Left cardiac atrium (tissue), 4 donors: ENCODE data around the gene HRH1. TPM values are rescaled to one million over a fixed set of nuclear protein-coding genes. Genes with fewer than 3 reads are reported as not detected.
A peak's percentile ranks its signal among the peaks of the same experiment; 100 is the strongest.

Experiments
- ATAC-seq, 2 donors: fragments of 200-7000 bp; cut with Tn5 transposase; one replicate each; pipeline ENCODE4 v1.9.1; 2020; ENCODE audit warnings: mild to moderate bottlenecking in 2 of 2, moderate library complexity in 2 of 2
- DNase-seq: peaks from one replicate; pipeline ENCODE4 v3.0.0-alpha.2; 2020
- intact Hi-C, 2 donors: fragments of 100-400 bp; cut with DNase I; formaldehyde crosslinking; loops; one replicate each; pipeline versions ENCODE4 v1.14.1 to v1.15.1; 2022 to 2023
- total RNA-seq, 2 donors: library from RNA; stranded (reverse); fragmentation: NEBNext Ultra II Directional; extraction: Animal tissue kit (Norgen Biotek cat#: 25700); gene quantifications; one replicate each; pipeline ENCODE4 v1.2.1, GENCODE V29; 2021
- donor health status: DM: no; HTN: yes; CAD: no.
- donor health status: DM: no; HTN: yes; CAD: no; lungs with severe emphysema.
- donor health status: DM: yes; HTN: yes; CAD: no.
- donor health status: Dilated cardiomyopathy.

The HRH1 gene
- total RNA-seq, 2 donors from 2014 or later, result 3.0 to 3.5 TPM

GRCh38 chr3:11224870-11225229, 70.6 kb downstream of the HRH1 start:
- no peak for ATAC-seq
- intact Hi-C loops, result no loop called here
- no peak for DNase-seq

GRCh38 chr3:11226042-11226370, 71.7 kb downstream of the HRH1 start:
- intact Hi-C loops, result no loop called here
- no peak for DNase-seq
- ATAC-seq, result no peak

- DNase-seq (no peak), ATAC-seq (no peak)
- intact Hi-C loops, result no loop called here
Measured at GRCh38 chr3:11228041-11228440, 73.7 kb downstream of the HRH1 start.

GRCh38 chr3:11230125-11230524, 75.8 kb downstream of the HRH1 start:
- no peak for DNase-seq
- intact Hi-C loops, result no loop called here
- ATAC-seq, result peak in 1 of 2 donors; percentile 51

- no peak for ATAC-seq
- no peak for DNase-seq
- intact Hi-C loops, result no loop called here
Measured at GRCh38 chr3:11230832-11231231, 76.5 kb downstream of the HRH1 start.

GRCh38 chr3:11235385-11235784, 81.1 kb downstream of the HRH1 start:
- intact Hi-C loops, result no loop called here
- no peak for DNase-seq
- no peak for ATAC-seq

GRCh38 chr3:11236588-11237461, 82.5 kb downstream of the HRH1 start:
- DNase-seq, result peak; percentile 58
- intact Hi-C loops, result loop anchor here in 1 of 2 donors (2.0 kb wide), 1 partner anchor 98 kb away; no protein-coding TSS in a partner anchor
- ATAC-seq, result peak in 1 of 2 donors; percentile 38

- intact Hi-C loops, result no loop called here
- peak; percentile 19 to 87 for ATAC-seq
- DNase-seq, result no peak
Measured at GRCh38 chr3:11238060-11238459, 83.8 kb downstream of the HRH1 start.

- DNase-seq, result no peak
- ATAC-seq, result peak in 1 of 2 donors; percentile 10
- intact Hi-C loops, result no loop called here
Measured at GRCh38 chr3:11238880-11239279, 84.6 kb downstream of the HRH1 start.

- no peak for DNase-seq
- intact Hi-C loops, result loop anchor here in 1 of 2 donors (10.0 kb wide), 1 partner anchor 75 kb away; no protein-coding TSS in a partner anchor
- no peak for ATAC-seq
Measured at GRCh38 chr3:11239796-11240195, 85.5 kb downstream of the HRH1 start.

- intact Hi-C loops, result loop anchor here in 1 of 2 donors (10.0 kb wide), 1 partner anchor 74 kb away; no protein-coding TSS in a partner anchor
- no peak for DNase-seq
- ATAC-seq, result no peak
Measured at GRCh38 chr3:11240496-11240895, 86.2 kb downstream of the HRH1 start.

GRCh38 chr3:11244121-11244677, 89.9 kb downstream of the HRH1 start:
- DNase-seq, result no peak
- no peak for ATAC-seq
- intact Hi-C loops, result loop anchor here in 1 of 2 donors (10.0 kb wide), 1 partner anchor 71 kb away; no protein-coding TSS in a partner anchor

GRCh38 chr3:11245276-11245675, 91.0 kb downstream of the HRH1 start:
- no peak for ATAC-seq
- intact Hi-C loops, result loop anchor here in 1 of 2 donors (10.0 kb wide), 1 partner anchor 70 kb away; no protein-coding TSS in a partner anchor
- no peak for DNase-seq

GRCh38 chr3:11245827-11246662, 91.8 kb downstream of the HRH1 start:
- DNase-seq (no peak), ATAC-seq (no peak)
- intact Hi-C loops, result loop anchor here in 1 of 2 donors (10.0 kb wide), 1 partner anchor 69 kb away; no protein-coding TSS in a partner anchor

- intact Hi-C loops, result loop anchor here in 1 of 2 donors (10.0 kb wide), 1 partner anchor 68 kb away; no protein-coding TSS in a partner anchor
- ATAC-seq (no peak), DNase-seq (no peak)
Measured at GRCh38 chr3:11246663-11246970, 92.3 kb downstream of the HRH1 start.

GRCh38 chr3:11247362-11247761, 93.1 kb downstream of the HRH1 start:
- no peak for ATAC-seq
- intact Hi-C loops, result loop anchor here in 1 of 2 donors (10.0 kb wide), 1 partner anchor 67 kb away; no protein-coding TSS in a partner anchor

GRCh38 chr3:11248596-11248995, 94.3 kb downstream of the HRH1 start:
- ATAC-seq (no peak), DNase-seq (no peak)

More at GRCh38 chr3:11247362-11247761, 93.1 kb downstream of the HRH1 start:
- DNase-seq, result no peak

GRCh38 chr3:11250902-11251806, 96.9 kb downstream of the HRH1 start:
- ATAC-seq (no peak), DNase-seq (no peak)
- intact Hi-C loops, result loop anchor here in 1 of 2 donors (10.0 kb wide), 1 partner anchor 84 kb away; no protein-coding TSS in a partner anchor

More at GRCh38 chr3:11248596-11248995, 94.3 kb downstream of the HRH1 start:
- intact Hi-C loops, result loop anchor here in 1 of 2 donors (10.0 kb wide), 1 partner anchor 66 kb away; no protein-coding TSS in a partner anchor
